H9 (cell line): ENCODE results near the gene KCTD1. TPM values are rescaled to one million over a fixed set of nuclear protein-coding genes. Genes with fewer than 3 reads are reported as not detected.

Source experiments
- DNase-seq: peaks from one replicate; pipeline ENCODE4 v3.0.0-alpha.2; 2017
- H2AFZ ChIP-seq: one replicate; pipeline ENCODE4 v1.6.1; 2013; ENCODE audit warnings: mild to moderate bottlenecking, low read length, control low read depth, moderate library complexity
- H2AK5ac ChIP-seq: 2 replicates; pipeline ENCODE4 v1.6.1; 2013; ENCODE audit warnings: low read length, control low read depth, mixed read lengths; ENCODE audit not compliant: insufficient read length
- H2BK120ac ChIP-seq: one replicate; pipeline ENCODE4 v1.6.1; 2013; ENCODE audit warnings: low read depth, mild to moderate bottlenecking, low read length, control low read depth, inconsistent platforms; ENCODE audit not compliant: poor library complexity, severe bottlenecking
- H2BK12ac ChIP-seq: 2 replicates; pipeline ENCODE4 v1.6.1; 2013; ENCODE audit warnings: low read length, control low read depth, mixed read lengths, low read depth; ENCODE audit not compliant: insufficient read length
- H2BK15ac ChIP-seq: 2 replicates; pipeline ENCODE4 v1.6.1; 2013; ENCODE audit warnings: low read depth, low read length, control low read depth
- H2BK20ac ChIP-seq: one replicate; pipeline ENCODE4 v1.6.1; 2013; ENCODE audit warnings: low read depth, mild to moderate bottlenecking, low read length, control low read depth, inconsistent platforms; ENCODE audit not compliant: poor library complexity, severe bottlenecking
- H2BK5ac ChIP-seq: 2 replicates; pipeline ENCODE4 v1.6.1; 2013; ENCODE audit warnings: low read length, control low read depth, mixed read lengths; ENCODE audit not compliant: insufficient read length
- H3K14ac ChIP-seq: 2 replicates; pipeline ENCODE4 v1.6.1; 2013; ENCODE audit warnings: low read length, control low read depth; ENCODE audit not compliant: insufficient read depth
- H3K18ac ChIP-seq: 2 replicates; pipeline ENCODE4 v1.6.1; 2013; ENCODE audit warnings: low read depth, mild to moderate bottlenecking, mixed read lengths, low read length, control low read depth; ENCODE audit not compliant: insufficient read length
- H3K23ac ChIP-seq: 2 replicates; pipeline ENCODE4 v1.6.1; 2013; ENCODE audit warnings: low read length, control low read depth, mixed read lengths, low read depth; ENCODE audit not compliant: insufficient read length
- H3K23me2 ChIP-seq: 2 replicates; pipeline ENCODE4 v1.6.1; 2013; ENCODE audit warnings: low read depth, mild to moderate bottlenecking, mixed read lengths, low read length, control low read depth; ENCODE audit not compliant: insufficient read length, poor library complexity, severe bottlenecking
- H3K27ac ChIP-seq: 2 replicates; pipeline ENCODE4 v1.5.1; 2013; ENCODE audit warnings: low read length, control low read depth, mixed read lengths, low read depth; ENCODE audit not compliant: insufficient read length
- H3K27me3 ChIP-seq: 2 replicates; pipeline ENCODE4 v1.6.1; 2013; ENCODE audit warnings: low read length, control low read depth, inconsistent platforms; ENCODE audit not compliant: insufficient read depth
- H3K4ac ChIP-seq: 2 replicates; pipeline ENCODE4 v1.6.1; 2013; ENCODE audit warnings: low read depth, mild to moderate bottlenecking, control low read depth, inconsistent platforms, low read length, moderate library complexity
- H3K4me1 ChIP-seq: 2 replicates; pipeline ENCODE4 v1.6.1; 2013; ENCODE audit warnings: low read length, control low read depth, inconsistent platforms; ENCODE audit not compliant: insufficient read depth
- H3K4me2 ChIP-seq: 2 replicates; pipeline ENCODE4 v1.6.1; 2013; ENCODE audit warnings: low read length, control low read depth, mixed read lengths; ENCODE audit not compliant: insufficient read length, insufficient read depth
- H3K56ac ChIP-seq: 2 replicates; pipeline ENCODE4 v1.6.1; 2013; ENCODE audit warnings: low read depth, mild to moderate bottlenecking, mixed read lengths, low read length, control low read depth; ENCODE audit not compliant: insufficient read length
- H3K79me1 ChIP-seq: 2 replicates; pipeline ENCODE4 v1.6.1; 2013; ENCODE audit warnings: low read depth, mild to moderate bottlenecking, moderate library complexity, low read length, control low read depth, inconsistent platforms; ENCODE audit not compliant: insufficient read depth, poor library complexity, severe bottlenecking
- H3K79me2 ChIP-seq: 2 replicates; pipeline ENCODE4 v1.6.1; 2013; ENCODE audit warnings: low read length, control low read depth, inconsistent platforms; ENCODE audit not compliant: insufficient read depth
- H3K9ac ChIP-seq: 2 replicates; pipeline ENCODE4 v1.6.1; 2013; ENCODE audit warnings: low read length, control low read depth, mixed read lengths; ENCODE audit not compliant: insufficient read length; ENCODE audit errors: extremely low read depth
- H3K9me3 ChIP-seq: one replicate; pipeline ENCODE4 v1.6.1; 2013; ENCODE audit warnings: low read depth, low read length, inconsistent platforms; ENCODE audit not compliant: control insufficient read depth
- H3T11ph ChIP-seq: one replicate; pipeline ENCODE4 v1.6.1; 2013; ENCODE audit warnings: mild to moderate bottlenecking, low read length, control low read depth, inconsistent platforms
- H4K20me1 ChIP-seq: one replicate; pipeline ENCODE4 v1.6.1; 2013; ENCODE audit not compliant: control insufficient read depth, insufficient read length, insufficient read depth
- H4K5ac ChIP-seq: 2 replicates; pipeline ENCODE4 v1.6.1; 2013; ENCODE audit warnings: low read depth, mild to moderate bottlenecking, mixed read lengths, low read length, control low read depth; ENCODE audit not compliant: insufficient read length
- H4K8ac ChIP-seq: replicated peaks from 2 replicates; pipeline ENCODE4 v1.6.1; 2013; ENCODE audit warnings: low read length, control low read depth, mixed read lengths, low read depth; ENCODE audit not compliant: insufficient read length
- H4K91ac ChIP-seq: 2 replicates; pipeline ENCODE4 v1.6.1; 2013; ENCODE audit warnings: low read depth, mild to moderate bottlenecking, moderate library complexity, mixed read lengths, low read length, control low read depth; ENCODE audit not compliant: insufficient read length
- H3K27ac Mint-ChIP-seq, 3 experiments: 2 replicates in 2 of 3; 3 replicates in 1 of 3; pipeline ENCODE4 v1.8.0; 2020 to 2021; ENCODE audit warnings: mixed read lengths in 3 of 3, mild to moderate bottlenecking in 1 of 3, moderate library complexity in 1 of 3
- H3K27me3 Mint-ChIP-seq: 2 replicates; pipeline ENCODE4 v1.8.0; 2021; ENCODE audit warnings: low read depth, mild to moderate bottlenecking, moderate library complexity, mixed read lengths
- H3K36me3 Mint-ChIP-seq, 3 experiments: 2 replicates in 2 of 3; 3 replicates in 1 of 3; pipeline ENCODE4 v1.8.0; 2020 to 2021; ENCODE audit warnings: low read depth in 3 of 3, mixed read lengths in 3 of 3; ENCODE audit not compliant: insufficient read depth in 1 of 3
- H3K4me1 Mint-ChIP-seq, 2 experiments: 2 replicates each; pipeline ENCODE4 v1.8.0; 2020; ENCODE audit warnings: mixed read lengths in 2 of 2
- H3K4me3 Mint-ChIP-seq, 2 experiments: 2 replicates in 1 of 2; 3 replicates in 1 of 2; pipeline ENCODE4 v1.8.0; 2020 to 2021; ENCODE audit warnings: mild to moderate bottlenecking in 2 of 2, mixed read lengths in 2 of 2, moderate library complexity in 1 of 2
- H3K9me3 Mint-ChIP-seq, 2 experiments: 2 replicates in 1 of 2; 3 replicates in 1 of 2; pipeline ENCODE4 v1.8.0; 2020; ENCODE audit warnings: mild to moderate bottlenecking in 2 of 2, mixed read lengths in 2 of 2, moderate library complexity in 1 of 2
- CTCF ChIP-seq: fragments of 200-600 bp; sonication (generic); conservative IDR thresholded peaks from 3 replicates; pipeline ENCODE4 v1.8.0; 2021; ENCODE audit warnings: antibody characterized with exemption, mild to moderate bottlenecking
- WGBS: extraction: QIAGEN DNeasy Blood & Tissue Kit; methylation state at CpG from one replicate; pipeline ENCODE4 v1.1.7; 2013; ENCODE audit warnings: missing lambda C conversion rate, low lambda C conversion rate, mixed read lengths; ENCODE audit not compliant: insufficient read length; ENCODE audit errors: extremely low coverage; 5-methylcytosine and 5-hydroxymethylcytosine counted together
- total RNA-seq: library from RNA; stranded (reverse); gene quantifications from 2 replicates; pipeline ENCODE4 v1.2.1, GENCODE V29; 2021

Gene KCTD1
- total RNA-seq, 1 experiment from 2014 or later, result 10.8 TPM

- no peak overlapping the region for H2BK15ac ChIP-seq
- H3K23me2 ChIP-seq, result no peaks in the 10 kb centered on the region
- Mint-ChIP-seq H3K9me3 (no peaks in the 10 kb centered on the region), H3K4me3 (peak overlapping the region; percentile 33 to 40), H3K4me1 (peaks cover 59 to 65% of the 10 kb centered on the region in 2 experiments), H3K27me3 (peaks cover 2% of the 10 kb centered on the region; the same call in 1 of the 2 replicates), H3K27ac (peak overlapping the region; percentile 72 to 98 (median 86)), H3K36me3 (peaks cover 0 to 5% (median 3%) of the 10 kb centered on the region in 3 experiments; a peak in 3 of 7 replicates)
- peak overlapping the region; percentile 34 for H2AFZ ChIP-seq
- H4K91ac ChIP-seq, result no peak overlapping the region
- H3K23ac ChIP-seq, result no peak overlapping the region
- H3K4me2 ChIP-seq, result peak overlapping the region; percentile 33
- H3K27ac ChIP-seq, result peak overlapping the region; percentile 37
- 0 out of 2 replicates have a peak overlapping the region, but pooled peaks have one; percentile 39 for H3K4ac ChIP-seq
- H3K9ac ChIP-seq, result no peak overlapping the region
- H3K79me2 ChIP-seq, result no peaks in the 10 kb centered on the region
- no peak overlapping the region for H3T11ph ChIP-seq
- no peak overlapping the region for H2AK5ac ChIP-seq
- H2BK5ac ChIP-seq, result no peak overlapping the region
- H3K9me3 ChIP-seq, result no peaks in the 10 kb centered on the region
- no CpG with 5 or more reads among the region's 26 CpGs for WGBS
- peak overlapping the region; percentile 62 for H3K14ac ChIP-seq
- no peaks in the 10 kb centered on the region for H4K20me1 ChIP-seq
- no peak overlapping the region for H3K18ac ChIP-seq
- no peaks in the 10 kb centered on the region for H3K27me3 ChIP-seq
- no peak for TF ChIP-seq CTCF
- H3K56ac ChIP-seq, result no peak overlapping the region
- no peak overlapping the region for H2BK12ac ChIP-seq
- peaks cover 9% of the 10 kb centered on the region for H3K4me1 ChIP-seq
- no peak overlapping the region for H2BK20ac ChIP-seq
- H3K79me1 ChIP-seq, result no peaks in the 10 kb centered on the region
- peak overlapping the region; percentile 29 for H2BK120ac ChIP-seq
- peak; percentile 41 for DNase-seq
- no peak overlapping the region for H4K8ac ChIP-seq
- no peak overlapping the region for H4K5ac ChIP-seq
Observed at GRCh38 chr18:26479065-26479680, 69.2 kb downstream of the KCTD1 start.
